Neural cell (in vitro differentiated cells): ENCODE data around the gene DNAH8. TPM values are rescaled to one million over a fixed set of nuclear protein-coding genes. Genes with fewer than 3 reads are reported as not detected.

Experiments used
- H2AFZ ChIP-seq: fragments of 200-600, 300-800 bp; sonication (generic), shearing (Covaris generic); 2 replicates; pipeline ENCODE4 v1.6.0; 2014; ENCODE audit warnings: low read depth, mild to moderate bottlenecking, antibody characterized with exemption, low read length, moderate library complexity
- H3F3A ChIP-seq: fragments of 200-600 bp; shearing (Covaris generic); 2 replicates; pipeline ENCODE4 v1.6.1; 2016; ENCODE audit warnings: mild to moderate bottlenecking, moderate library complexity, mixed read lengths, antibody characterized with exemption, low read length; ENCODE audit not compliant: insufficient read depth, poor library complexity, severe bottlenecking
- H3K27ac ChIP-seq: fragments of 200-600, 300-800 bp; sonication (generic), shearing (Covaris generic); 2 replicates; pipeline ENCODE4 v1.5.1; 2014; ENCODE audit warnings: mild to moderate bottlenecking, low read length, moderate library complexity
- H3K27me3 ChIP-seq: fragments of 300-800, 200-600 bp; sonication (generic), shearing (Covaris generic); 2 replicates; pipeline ENCODE4 v1.6.0; 2014; ENCODE audit warnings: mild to moderate bottlenecking, low read depth, low read length, moderate library complexity; ENCODE audit not compliant: insufficient read depth
- H3K36me3 ChIP-seq: fragments of 300-800, 200-600 bp; sonication (generic), shearing (Covaris generic); 2 replicates; pipeline ENCODE4 v1.5.1; 2014; ENCODE audit warnings: mild to moderate bottlenecking, antibody characterized with exemption, low read length, moderate library complexity; ENCODE audit not compliant: insufficient read depth
- H3K4me2 ChIP-seq: fragments of 300-800, 200-600 bp; sonication (generic), shearing (Covaris generic); 2 replicates; pipeline ENCODE4 v1.6.0; 2014; ENCODE audit warnings: mild to moderate bottlenecking, low read length
- H3K4me3 ChIP-seq: fragments of 300-800, 200-600 bp; sonication (generic), shearing (Covaris generic); 2 replicates; pipeline ENCODE4 v1.5.1; 2014; ENCODE audit warnings: mild to moderate bottlenecking, low read length, moderate library complexity
- H3K79me2 ChIP-seq: fragments of 200-600 bp; shearing (Covaris generic); replicated peaks from 2 replicates; pipeline ENCODE4 v1.6.0; 2014; ENCODE audit warnings: mild to moderate bottlenecking, low read length, moderate library complexity; ENCODE audit not compliant: insufficient read depth
- H3K9ac ChIP-seq: fragments of 300-800, 200-600 bp; sonication (generic), shearing (Covaris generic); 2 replicates; pipeline ENCODE4 v1.6.1; 2016; ENCODE audit warnings: mild to moderate bottlenecking, low read length, mixed read lengths
- H3K9me2 ChIP-seq: fragments of 200-600 bp; shearing (Covaris generic); 2 replicates; pipeline ENCODE4 v1.6.1; 2016; ENCODE audit warnings: mild to moderate bottlenecking, low read length, mixed read lengths; ENCODE audit not compliant: insufficient read depth
- H3K9me3 ChIP-seq: fragments of 200-600, 300-800 bp; sonication (generic), shearing (Covaris generic); 2 replicates; pipeline ENCODE4 v1.6.1; 2016; ENCODE audit warnings: mild to moderate bottlenecking, mixed run types, low read length, moderate library complexity, mixed read lengths
- H4K20me1 ChIP-seq: fragments of 200-600 bp; shearing (Covaris generic); 2 replicates; pipeline ENCODE4 v1.6.1; 2016; ENCODE audit warnings: mild to moderate bottlenecking, mixed run types; ENCODE audit not compliant: insufficient read depth
- CTCF ChIP-seq: fragments of 450-650 bp; IDR thresholded peaks from 2 replicates; pipeline ENCODE4 v1.5.1; 2014; ENCODE audit warnings: antibody characterized with exemption, mild to moderate bottlenecking, moderate library complexity; ENCODE audit not compliant: poor library complexity, severe bottlenecking
- EP300 ChIP-seq: fragments of 450-650 bp; conservative IDR thresholded peaks from 2 replicates; pipeline ENCODE4 v1.6.1; 2014; ENCODE audit warnings: antibody characterized with exemption, mild to moderate bottlenecking, moderate library complexity; ENCODE audit not compliant: poor library complexity, severe bottlenecking
- EZH2 ChIP-seq: fragments of 200-600, 300-800 bp; shearing (Covaris generic), sonication (generic); IDR thresholded peaks from 2 replicates; pipeline ENCODE4 v1.6.1; 2014; ENCODE audit warnings: antibody characterized with exemption, low read length, borderline replicate concordance, mild to moderate bottlenecking; ENCODE audit not compliant: insufficient read depth, poor library complexity, severe bottlenecking
- MXI1 ChIP-seq: fragments of 450-650 bp; conservative IDR thresholded peaks from 2 replicates; pipeline ENCODE4 v1.6.1; 2014; ENCODE audit warnings: antibody characterized with exemption, mild to moderate bottlenecking; ENCODE audit not compliant: poor library complexity, severe bottlenecking
- POLR2AphosphoS5 ChIP-seq: IDR thresholded peaks from 2 replicates; pipeline ENCODE4 v1.6.1; 2012
- RAD21 ChIP-seq: fragments of 450-650 bp; conservative IDR thresholded peaks from 2 replicates; pipeline ENCODE4 v1.6.1; 2014; ENCODE audit warnings: antibody characterized with exemption, mild to moderate bottlenecking, moderate library complexity
- REST ChIP-seq: IDR thresholded peaks from 2 replicates; pipeline ENCODE4 v1.6.1; 2012; ENCODE audit warnings: borderline replicate concordance
- SMC3 ChIP-seq: fragments of 450-650 bp; conservative IDR thresholded peaks from 2 replicates; pipeline ENCODE4 v1.6.1; 2014; ENCODE audit warnings: antibody characterized with exemption, mild to moderate bottlenecking, moderate library complexity; ENCODE audit not compliant: poor library complexity
- TAF1 ChIP-seq: IDR thresholded peaks from 2 replicates; pipeline ENCODE4 v1.6.1; 2012; ENCODE audit warnings: low read depth
- polyA plus RNA-seq: library from polyadenylated mRNA; depleted of rRNA; stranded (reverse); fragments of >200 nt; gene quantifications from 2 replicates; pipeline ENCODE4 v1.2.3, GENCODE V29; 2014

The DNAH8 gene
- polyA plus RNA-seq, 1 donor from 2014 or later: 0.07 TPM

GRCh38 chr6:38678178-38678760 lies 36.8 kb upstream of the DNAH8 start:
- Histone ChIP-seq H3K79me2 (no peaks in the 10 kb centered on the region), H3K9me2 (no peaks in the 10 kb centered on the region), H3K36me3 (no peaks in the 10 kb centered on the region), H3F3A (no peaks in the 10 kb centered on the region), H2AFZ (no peak overlapping the region), H3K9me3 (no peaks in the 10 kb centered on the region), H4K20me1 (no peaks in the 10 kb centered on the region), H3K4me3 (no peak overlapping the region), H3K27me3 (no peaks in the 10 kb centered on the region), H3K4me2 (no peak overlapping the region), H3K27ac (no peak overlapping the region), H3K9ac (no peak overlapping the region)
- TF ChIP-seq CTCF: no peak
- TF ChIP-seq TAF1: no peak
- TF ChIP-seq MXI1: no peak
- no peak for TF ChIP-seq POLR2AphosphoS5
- no peak for TF ChIP-seq RAD21
- TF ChIP-seq EP300: no peak
- no peak for TF ChIP-seq EZH2
- TF ChIP-seq REST: no peak
- no peak for TF ChIP-seq SMC3

- H3K9ac ChIP-seq: no peak overlapping the region
- H3K9me3 ChIP-seq: no peaks in the 10 kb centered on the region
- H3K9me2 ChIP-seq: no peaks in the 10 kb centered on the region
- H3K27me3 ChIP-seq: no peaks in the 10 kb centered on the region
- H3K79me2 ChIP-seq: no peaks in the 10 kb centered on the region
- H3F3A ChIP-seq: no peaks in the 10 kb centered on the region
- no peak overlapping the region for H3K4me3 ChIP-seq
- no peak overlapping the region for H3K4me2 ChIP-seq
- H2AFZ ChIP-seq: no peak overlapping the region
- H3K36me3 ChIP-seq: no peaks in the 10 kb centered on the region
- no peak overlapping the region for H3K27ac ChIP-seq
- H4K20me1 ChIP-seq: no peaks in the 10 kb centered on the region
- no peak for TF ChIP-seq REST
- no peak for TF ChIP-seq CTCF
- no peak for TF ChIP-seq MXI1
- TF ChIP-seq EP300: no peak
- TF ChIP-seq EZH2: no peak
- TF ChIP-seq RAD21: no peak
- TF ChIP-seq SMC3: no peak
- no peak for TF ChIP-seq POLR2AphosphoS5
- no peak for TF ChIP-seq TAF1
These were observed 35.4 kb upstream of the DNAH8 start for GRCh38 chr6:38679668-38680067.
